K562 (cell line): ENCODE measurements around the gene ZNF503. TPM values are rescaled to one million over a fixed set of nuclear protein-coding genes. Genes with fewer than 3 reads are reported as not detected.

Experiments
- ATAC-seq: fragments of 200-7000 bp; cut with Tn5 transposase; 3 replicates; pipeline ENCODE4 v1.9.1; 2020; ENCODE audit warnings: moderate library complexity
- BruUV-seq: library from RNA; stranded (reverse); fragments of 400-500 nt; replicated peaks from 2 replicates; lab custom pipeline; 2021; lab: Mats Ljungman, UMichigan
- CTCF ChIA-PET: fragments of 300-600 bp; formaldehyde crosslinking; extraction: SDS; loops from one replicate; lab custom pipeline; 2021; ENCODE audit warnings: low intra/inter-chr PET ratio; lab: Yijun Ruan, JAX
- POLR2A ChIA-PET: fragments of 300-600, 350-650 bp; sonication (Branson Sonifier 250); formaldehyde crosslinking; extraction: SDS; loops from one replicate; lab custom pipeline; 2021; ENCODE audit warnings: antibody characterized with exemption, inconsistent platforms; lab: Yijun Ruan, JAX
- DNase-seq, 4 experiments: peaks; one replicate each; pipeline versions ENCODE4 v3.0.0 to v3.0.0-alpha.2; 2011 to 2018; ENCODE audit warnings: low spot score in 3 of 4, mixed read lengths in 3 of 4; ENCODE audit errors: extremely low read depth in 1 of 4
- FAIRE-seq: peaks from 2 replicates; lab custom pipeline; 2011; peaks lifted over from hg19 to GRCh38; lab: Jason Lieb, UNC
- H2AFZ ChIP-seq: 2 replicates; pipeline ENCODE4 v1.6.0; 2011; ENCODE audit warnings: low read depth, low read length, control low read depth, inconsistent platforms
- H3K27ac ChIP-seq: fragments of 200-600 bp; 3 replicates; pipeline ENCODE4 v1.8.0; 2011; ENCODE audit warnings: low read depth, mild to moderate bottlenecking, control low read depth, inconsistent platforms, low read length, moderate library complexity, mixed read lengths; ENCODE audit errors: extremely low read depth
- H3K27me3 ChIP-seq, 2 experiments: fragments of 300-600 bp in 1 of 2; 2 replicates in 1 of 2; 3 replicates in 1 of 2; pipeline versions ENCODE4 v1.6.0 to v1.8.0; 2011; ENCODE audit warnings: inconsistent platforms in 2 of 2, low read length in 2 of 2, mild to moderate bottlenecking in 1 of 2, mixed read lengths in 1 of 2, moderate library complexity in 1 of 2; ENCODE audit not compliant: control insufficient read depth in 2 of 2, insufficient read depth in 2 of 2
- H3K36me3 ChIP-seq: fragments of 300-600 bp; 3 replicates; pipeline ENCODE4 v1.8.0; 2011; ENCODE audit warnings: mild to moderate bottlenecking, low read length, inconsistent platforms; ENCODE audit not compliant: control insufficient read depth, insufficient read depth
- H3K4me1 ChIP-seq, 2 experiments: fragments of 200-600 bp in 1 of 2; replicated peaks in 1 of 2; 2 replicates in 1 of 2; 3 replicates in 1 of 2; pipeline versions ENCODE4 v1.5.1 to v1.8.0; 2011; ENCODE audit warnings: inconsistent platforms in 2 of 2, low read length in 2 of 2, mild to moderate bottlenecking in 1 of 2, mixed read lengths in 1 of 2, moderate library complexity in 1 of 2; ENCODE audit not compliant: control insufficient read depth in 2 of 2, insufficient read depth in 2 of 2
- H3K4me2 ChIP-seq: 2 replicates; pipeline ENCODE4 v1.6.1; 2011; ENCODE audit warnings: low read length, control low read depth, inconsistent platforms, mixed read lengths; ENCODE audit not compliant: insufficient read depth
- H3K4me3 ChIP-seq: fragments of 200-600 bp; sonication (generic), shearing (Covaris generic); 2 replicates; pipeline ENCODE4 v1.5.1; 2016; ENCODE audit warnings: control low read depth, inconsistent platforms
- H3K79me2 ChIP-seq: fragments of 200-600 bp; 3 replicates; pipeline ENCODE4 v1.8.0; 2011; ENCODE audit warnings: low read length, inconsistent platforms; ENCODE audit not compliant: control insufficient read depth, insufficient read depth
- H3K9ac ChIP-seq, 2 experiments: 2 replicates each; pipeline versions ENCODE4 v1.6.0 to v1.6.1; 2011; ENCODE audit warnings: low read depth in 2 of 2, low read length in 2 of 2, control low read depth in 1 of 2, inconsistent platforms in 1 of 2, mild to moderate bottlenecking in 1 of 2, mixed read lengths in 1 of 2; ENCODE audit not compliant: insufficient read depth in 1 of 2
- H3K9me1 ChIP-seq: one replicate; pipeline ENCODE4 v1.6.0; 2011; ENCODE audit warnings: inconsistent platforms, mild to moderate bottlenecking, low read length, moderate library complexity; ENCODE audit not compliant: control insufficient read depth, insufficient read depth
- H3K9me3 ChIP-seq: replicated peaks from 2 replicates; pipeline ENCODE4 v1.5.1; 2011; ENCODE audit warnings: low read depth, low read length, inconsistent platforms; ENCODE audit not compliant: control insufficient read depth, insufficient read depth
- H4K20me1 ChIP-seq: replicated peaks from 2 replicates; pipeline ENCODE4 v1.6.1; 2011; ENCODE audit warnings: low read length, inconsistent platforms, mixed read lengths; ENCODE audit not compliant: control insufficient read depth, insufficient read depth
- ELF2 ChIP-seq: fragments of 250-450 bp; sonication (Bioruptor Pico); IDR thresholded peaks from 2 replicates; pipeline ENCODE4 v1.5.0; 2021; ENCODE audit warnings: mild to moderate bottlenecking
- PTBP1 ChIP-seq: fragments of 200-400 bp; formaldehyde crosslinking; IDR thresholded peaks from 2 replicates; pipeline ENCODE4 v1.6.1; 2017; ENCODE audit warnings: low read depth, low read length
- RAD51 ChIP-seq: fragments of 450-650 bp; IDR thresholded peaks from 2 replicates; pipeline ENCODE4 v1.7.1; 2016; ENCODE audit warnings: low read depth, mild to moderate bottlenecking, borderline replicate concordance
- ZFP36 ChIP-seq: fragments of 150-350 bp; IDR thresholded peaks from 2 replicates; pipeline ENCODE4 v1.6.1; 2018; ENCODE audit warnings: low read length, low read depth; ENCODE audit not compliant: partially characterized antibody
- ZNF764 ChIP-seq: fragments of 250-450 bp; sonication (Bioruptor Pico); IDR thresholded peaks from 2 replicates; pipeline ENCODE4 v1.4.0; 2020; ENCODE audit warnings: low read depth, mild to moderate bottlenecking, moderate library complexity
- WGBS: fragments of 100-300 bp; shearing (Covaris generic); methylation state at CpG from one replicate; pipeline ENCODE4 v1.1.6; 2016; ENCODE audit warnings: low coverage, mixed read lengths; ENCODE audit not compliant: insufficient coverage; ENCODE audit errors: missing lambda C conversion rate; 5-methylcytosine and 5-hydroxymethylcytosine counted together
- in situ Hi-C: fragments of 300-500 bp; cut with MboI; formaldehyde crosslinking; loops from 4 replicates; pipeline ENCODE4 v1.15.0; 2018; ENCODE audit warnings: inconsistent platforms, mixed read lengths
- intact Hi-C: fragments of 100-400 bp; cut with micrococcal nuclease; formaldehyde crosslinking; loops from 2 replicates; pipeline ENCODE4 v1.14.2; 2022
- polyA plus RNA-seq, 8 experiments: library from polyadenylated mRNA; depleted of rRNA in 4 of 8; stranded (reverse) in 5 of 8; unstranded in 3 of 8; fragments of >200 nt; fragmentation: Nextera tagmentation in 2 of 8; fragmentation: Illumina TruSeq in 1 of 8; extraction: Ambion mirVana in 2 of 8; extraction: Trizol in 1 of 8; gene quantifications; 2 replicates each; pipeline versions ENCODE4 v1.2.1 to v1.2.3, GENCODE V29; 2011 to 2014; ENCODE audit warnings: inconsistent platforms in 1 of 8, missing spikeins in 1 of 8
- total RNA-seq, 7 experiments: library from RNA; depleted of rRNA in 6 of 7; stranded (reverse); fragments of >200 nt in 6 of 7; fragmentation: Illumina TruSeq in 2 of 7; extraction: Trizol in 2 of 7; gene quantifications; 2 replicates each; pipeline versions ENCODE4 v1.2.1 to v1.2.3, GENCODE V29; 2011 to 2021; ENCODE audit warnings: low replicate concordance in 1 of 7
- TF ChIP-seq, protein P1 (sequence below): sonication (generic); formaldehyde crosslinking; IDR thresholded peaks from 2 replicates; pipeline ENCODE4 v1.8.1; 2022; ENCODE audit warnings: missing genetic modification reagents

The ZNF503 gene
- total and polyA plus RNA-seq, 9 of the 15 experiments (the other 6 are each of a cell fraction or from before 2014, with no cell fraction given) = not detected

- no peaks in the 10 kb centered on the region for H3K36me3 ChIP-seq
- intact Hi-C loops = no loop called here
- BruUV-seq = no TSS peak
- H3K27ac ChIP-seq = no peak overlapping the region
- FAIRE-seq (no peak), ATAC-seq (no peak), DNase-seq (no peak)
- no peaks in the 10 kb centered on the region for H3K79me2 ChIP-seq
- no peaks in the 10 kb centered on the region for H3K4me1 ChIP-seq
- no peaks in the 10 kb centered on the region for H3K9me1 ChIP-seq
- ChIA-PET POLR2A (no interaction called here), CTCF (no interaction called here)
- H3K4me2 ChIP-seq = no peak overlapping the region
- 3% methylated on average over 3 of the region's 3 CpGs for WGBS
- no peak for TF ChIP-seq ZFP36
- no peak for TF ChIP-seq RAD51
- TF ChIP-seq PTBP1 = no peak
- TF ChIP-seq, protein P1, sequence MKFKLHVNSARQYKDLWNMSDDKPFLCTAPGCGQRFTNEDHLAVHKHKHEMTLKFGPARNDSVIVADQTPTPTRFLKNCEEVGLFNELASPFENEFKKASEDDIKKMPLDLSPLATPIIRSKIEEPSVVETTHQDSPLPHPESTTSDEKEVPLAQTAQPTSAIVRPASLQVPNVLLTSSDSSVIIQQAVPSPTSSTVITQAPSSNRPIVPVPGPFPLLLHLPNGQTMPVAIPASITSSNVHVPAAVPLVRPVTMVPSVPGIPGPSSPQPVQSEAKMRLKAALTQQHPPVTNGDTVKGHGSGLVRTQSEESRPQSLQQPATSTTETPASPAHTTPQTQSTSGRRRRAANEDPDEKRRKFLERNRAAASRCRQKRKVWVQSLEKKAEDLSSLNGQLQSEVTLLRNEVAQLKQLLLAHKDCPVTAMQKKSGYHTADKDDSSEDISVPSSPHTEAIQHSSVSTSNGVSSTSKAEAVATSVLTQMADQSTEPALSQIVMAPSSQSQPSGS (CRISPR knock-in tag) = no peak
- no peak for TF ChIP-seq ZNF764 (CRISPR knock-in tag)
- TF ChIP-seq ELF2 (CRISPR knock-in tag) = no peak
- peaks cover 2 to 14% of the 10 kb centered on the region in 2 experiments; a peak in 4 of 5 replicates for H3K27me3 ChIP-seq
- in situ Hi-C loops = no loop called here
- no peak overlapping the region for H3K4me3 ChIP-seq
- H3K9ac ChIP-seq = no peak overlapping the region
- no peaks in the 10 kb centered on the region for H4K20me1 ChIP-seq
- H2AFZ ChIP-seq = no peak overlapping the region
- H3K9me3 ChIP-seq = no peaks in the 10 kb centered on the region
Measured at GRCh38 chr10:75438275-75438674, 36.7 kb upstream of the ZNF503 start.
